Activated naive CD4-positive, alpha-beta T cell (primary cell): ENCODE results near the gene BCO1.

Experiments
- DNase-seq, 4 experiments: peaks; one replicate each; lab custom pipeline; 2025; lab: John Stamatoyannopoulos, UW

BCO1 gene

DNA sequence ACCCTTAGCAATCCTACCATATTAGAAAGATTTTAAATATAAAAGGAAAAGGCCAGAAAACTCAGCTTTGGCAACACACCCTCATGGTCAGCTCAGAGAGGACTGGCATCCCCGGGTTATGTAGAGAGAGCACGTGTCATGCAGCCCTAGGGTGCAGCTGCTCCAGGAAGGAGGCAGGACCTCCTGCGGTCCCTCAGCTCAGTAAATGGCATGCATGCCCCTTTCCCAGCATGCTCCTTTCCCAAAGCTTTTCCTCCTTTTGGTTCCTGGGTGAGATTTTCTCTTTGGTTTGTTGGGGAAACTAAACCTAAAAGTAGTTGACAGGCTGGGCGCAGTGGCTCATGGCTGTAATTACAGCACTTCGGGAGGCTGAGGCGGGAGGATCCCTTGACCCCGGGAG lies 80.2 kb downstream of the BCO1 start:
- no peak for DNase-seq

DNA sequence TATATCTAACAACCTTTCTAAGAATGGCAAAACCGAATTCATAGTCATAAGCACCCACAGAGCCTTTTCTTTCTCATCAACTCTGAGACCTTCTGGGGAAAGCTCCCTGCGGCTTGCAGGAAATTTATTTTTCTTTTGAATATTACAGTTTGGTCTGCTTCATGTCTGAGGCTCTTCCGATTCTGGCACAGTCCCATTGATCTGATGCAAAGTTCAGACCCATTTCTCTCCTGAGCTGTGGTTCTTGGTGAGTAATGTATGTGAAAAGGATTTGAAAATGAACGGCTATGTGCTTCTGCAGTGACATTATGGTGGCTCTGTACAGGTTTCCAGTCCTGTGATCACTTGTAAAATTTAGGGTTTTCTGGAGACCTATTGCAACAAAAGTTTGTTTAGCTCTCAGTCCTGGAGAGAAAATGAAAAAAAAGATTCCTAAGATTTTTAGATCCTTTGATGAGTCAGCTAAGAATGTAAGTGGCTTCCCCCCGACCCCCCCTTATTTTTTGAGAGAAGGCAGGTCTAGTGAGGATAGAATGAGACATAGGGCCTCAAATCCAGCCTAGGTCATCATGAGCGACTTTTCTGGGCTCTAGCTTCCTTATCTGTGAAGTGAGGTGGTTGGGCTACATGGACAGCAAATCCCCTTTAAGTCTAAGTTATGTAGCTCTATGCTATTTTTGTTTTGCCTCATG lies 80.9 kb downstream of the BCO1 start:
- no peak for DNase-seq

DNA sequence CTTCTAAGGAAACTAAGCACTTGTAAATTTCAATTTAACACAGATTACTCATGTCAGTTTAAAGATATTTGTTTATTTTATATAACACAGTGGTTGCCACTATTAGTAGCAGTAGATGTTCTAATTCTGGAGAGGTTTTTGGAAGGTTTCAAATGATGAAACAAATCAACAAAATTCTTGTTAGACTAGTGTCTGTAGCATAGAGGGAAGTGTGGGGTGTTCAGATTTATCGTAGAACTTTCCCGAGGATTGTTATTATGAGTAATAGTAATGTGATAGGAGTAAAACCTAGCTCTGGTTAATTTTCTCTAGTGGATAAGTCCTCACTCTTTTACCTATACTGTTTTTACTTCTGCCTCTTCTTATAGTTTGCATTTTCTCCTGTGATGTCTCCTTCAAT lies 82.5 kb downstream of the BCO1 start:
- DNase-seq = no peak

DNA sequence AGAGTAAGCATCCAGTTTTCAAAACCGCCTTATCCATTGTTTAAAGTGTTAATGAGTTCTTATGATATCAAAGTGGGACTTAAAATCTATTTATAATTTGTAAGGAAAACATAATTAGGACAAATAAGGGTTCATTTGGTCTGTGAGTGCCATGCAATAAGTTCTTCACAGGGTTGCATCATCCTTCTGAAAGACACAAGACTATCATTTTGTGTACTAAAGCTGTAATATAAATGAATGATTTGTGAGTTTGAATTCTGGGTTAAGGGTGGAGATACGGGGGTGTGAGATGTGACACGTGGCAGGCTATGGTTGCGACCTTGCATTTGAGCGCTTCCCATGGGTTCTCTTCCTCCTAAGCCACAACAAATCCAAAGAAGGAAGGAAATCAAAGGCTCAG lies 83.0 kb downstream of the BCO1 start:
- no peak for DNase-seq

DNA sequence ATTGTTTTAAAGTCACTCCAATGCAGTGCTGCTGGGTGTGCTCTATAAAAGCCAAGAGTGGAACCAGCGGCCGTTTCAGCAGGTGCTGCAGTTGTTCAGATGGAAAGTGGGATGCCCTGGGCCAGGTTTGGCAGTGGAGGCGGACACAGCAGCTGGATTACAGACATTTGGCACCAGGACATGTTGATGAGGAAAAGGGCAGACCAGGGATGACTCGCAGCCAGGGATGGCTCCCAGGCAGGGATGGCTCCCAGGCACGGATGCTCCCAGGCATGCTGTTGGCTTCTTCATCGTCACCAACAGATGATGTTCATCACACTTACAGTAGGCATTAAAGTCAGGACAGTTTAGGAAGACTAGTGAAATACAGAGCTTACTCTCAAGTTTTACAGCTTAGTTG lies 86.3 kb downstream of the BCO1 start:
- DNase-seq = no peak

DNA sequence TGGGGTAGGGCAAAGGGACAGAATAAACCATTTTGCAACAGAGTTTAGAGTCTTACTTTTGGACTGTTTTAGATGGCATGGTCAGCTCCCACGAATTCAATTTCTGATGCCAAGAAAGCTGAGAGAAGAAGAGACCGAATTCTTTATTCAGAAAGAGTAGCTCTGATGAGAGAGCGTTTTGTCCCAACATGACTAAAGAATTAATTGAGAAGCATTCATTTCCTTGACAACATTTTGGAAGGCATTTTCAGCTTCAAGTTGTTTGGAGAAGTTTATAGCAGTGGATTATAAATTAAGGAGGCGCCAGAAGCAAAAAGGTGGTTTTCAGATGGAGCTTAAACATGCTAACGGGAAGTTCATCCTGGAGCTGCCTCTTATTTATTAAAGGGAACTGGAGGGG lies 88.5 kb downstream of the BCO1 start:
- DNase-seq = no peak

DNA sequence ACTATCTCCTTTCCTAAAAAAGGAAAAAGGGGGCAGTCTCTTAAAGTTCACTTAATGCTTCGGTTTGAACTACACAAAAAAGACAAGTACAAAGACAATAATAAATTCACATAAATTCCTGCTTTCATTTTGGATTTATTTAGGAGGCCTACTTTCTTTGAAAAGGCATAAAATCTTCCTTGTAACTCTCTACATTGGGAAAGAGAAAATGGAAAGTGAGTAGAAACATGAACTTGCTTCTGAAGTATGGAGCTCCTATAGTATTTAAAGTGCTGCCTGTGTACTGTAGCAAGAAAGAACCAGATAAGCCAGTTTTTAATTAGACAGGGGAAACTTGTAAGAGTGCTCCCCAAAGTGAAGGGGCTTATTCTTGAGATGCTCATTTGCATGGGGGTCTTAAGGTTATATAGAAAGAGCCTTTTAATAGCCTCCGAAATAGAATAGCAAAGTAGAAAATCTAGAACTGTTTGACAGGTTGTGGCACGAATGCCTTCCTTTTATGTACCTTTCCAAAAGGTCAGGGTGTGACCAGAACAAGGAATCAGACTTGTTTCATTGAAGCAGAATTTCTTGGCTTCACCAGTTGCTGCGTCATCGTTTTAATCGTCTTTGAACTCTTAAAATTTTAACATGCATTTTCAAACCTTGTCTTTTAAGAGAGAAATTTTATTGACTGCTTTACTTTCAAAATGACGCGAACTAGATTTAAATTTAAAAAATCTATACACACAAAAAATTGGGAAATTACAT lies 89.1 kb downstream of the BCO1 start:
- no peak for DNase-seq

DNA sequence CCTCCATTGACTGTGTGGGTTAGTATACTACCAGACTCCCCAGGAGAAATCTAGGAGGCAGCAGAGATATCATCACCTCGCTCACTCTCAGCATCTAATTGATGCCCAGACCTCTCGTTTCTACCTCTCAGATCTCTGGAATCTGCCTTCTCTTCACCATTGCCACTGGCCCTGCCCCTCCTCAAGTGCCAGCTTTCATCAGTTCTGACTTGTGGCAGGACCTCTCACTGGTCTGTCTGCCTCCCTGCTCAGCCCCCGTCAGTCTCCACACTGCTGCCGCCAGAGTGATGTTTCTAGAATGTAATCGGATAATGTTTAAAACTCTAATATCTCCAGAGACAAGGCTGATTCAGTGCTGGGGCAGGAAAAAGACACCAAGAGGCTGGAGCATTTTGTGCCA lies 91.5 kb downstream of the BCO1 start:
- DNase-seq = no peak

DNA sequence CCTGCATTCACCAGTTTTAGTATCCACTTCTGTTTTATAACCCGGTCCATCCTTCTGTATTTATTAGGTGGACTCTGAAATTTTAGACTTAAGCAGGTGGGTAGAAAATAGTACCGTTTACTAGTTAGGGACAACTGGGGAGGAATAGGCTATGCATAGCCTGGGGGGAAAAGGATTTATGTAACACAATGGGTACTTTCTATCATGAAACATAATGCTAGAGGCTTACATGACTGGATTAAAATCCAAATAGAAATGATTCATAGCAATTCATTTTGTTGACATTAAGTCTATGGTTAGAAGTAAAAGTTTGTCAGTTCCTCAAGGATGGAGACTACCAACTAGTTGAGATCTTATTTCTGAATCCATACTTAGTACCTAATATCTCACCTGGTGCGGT lies 94.9 kb downstream of the BCO1 start:
- DNase-seq = no peak

DNA sequence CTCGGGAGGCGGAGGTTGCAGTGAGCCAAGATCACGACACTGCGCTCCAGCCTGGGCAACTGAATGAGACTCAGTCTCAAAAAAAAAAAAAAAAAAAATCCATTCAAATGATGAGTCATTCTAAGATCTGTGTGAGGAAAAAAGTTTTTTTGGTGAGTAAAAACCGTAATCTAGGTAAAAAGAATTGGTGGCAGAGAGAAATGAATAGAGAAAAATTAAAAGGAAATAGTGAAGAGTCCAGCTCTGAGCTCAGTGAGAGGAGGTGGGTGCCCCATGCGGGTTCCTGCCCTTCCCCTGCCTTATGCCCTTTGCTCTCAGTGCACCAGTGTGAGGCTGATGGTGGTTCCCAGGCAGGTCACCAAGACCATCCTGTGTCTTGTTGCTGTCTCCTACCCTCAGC lies 97.2 kb downstream of the BCO1 start:
- DNase-seq = no peak

DNA sequence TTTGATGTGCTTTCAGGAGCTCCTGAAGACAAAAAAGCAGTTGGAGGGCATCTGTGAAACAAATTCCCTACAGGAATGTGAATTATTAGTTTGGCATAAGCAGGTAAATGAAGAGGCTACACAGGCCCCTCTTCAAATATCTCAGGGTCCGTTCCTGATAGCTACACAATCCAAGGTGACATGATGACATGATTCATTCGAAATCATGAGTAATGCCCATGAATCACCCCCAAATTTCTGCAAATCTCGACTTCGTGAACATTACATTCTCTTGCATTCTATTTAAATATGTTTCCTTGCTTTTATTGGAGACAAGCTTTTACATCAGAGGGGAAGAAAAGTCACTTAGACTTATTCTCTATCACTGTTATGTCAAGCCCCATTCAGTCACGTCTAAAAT lies 98.6 kb downstream of the BCO1 start:
- no peak for DNase-seq
